GM12873 (cell line): ENCODE data around the gene CDCP2.

Experiments
- TF ChIP-seq, protein P1 (sequence below): IDR thresholded peaks from 2 replicates; pipeline ENCODE4 v1.5.1; 2012; ENCODE audit warnings: low read depth, mild to moderate bottlenecking, moderate library complexity, low read length, control low read depth; ENCODE audit not compliant: insufficient read depth; ENCODE audit errors: missing control alignments

CDCP2 gene

GRCh38 chr1:54094001-54094729 is 58.6 kb downstream of the CDCP2 start:
- TF ChIP-seq, protein P1, sequence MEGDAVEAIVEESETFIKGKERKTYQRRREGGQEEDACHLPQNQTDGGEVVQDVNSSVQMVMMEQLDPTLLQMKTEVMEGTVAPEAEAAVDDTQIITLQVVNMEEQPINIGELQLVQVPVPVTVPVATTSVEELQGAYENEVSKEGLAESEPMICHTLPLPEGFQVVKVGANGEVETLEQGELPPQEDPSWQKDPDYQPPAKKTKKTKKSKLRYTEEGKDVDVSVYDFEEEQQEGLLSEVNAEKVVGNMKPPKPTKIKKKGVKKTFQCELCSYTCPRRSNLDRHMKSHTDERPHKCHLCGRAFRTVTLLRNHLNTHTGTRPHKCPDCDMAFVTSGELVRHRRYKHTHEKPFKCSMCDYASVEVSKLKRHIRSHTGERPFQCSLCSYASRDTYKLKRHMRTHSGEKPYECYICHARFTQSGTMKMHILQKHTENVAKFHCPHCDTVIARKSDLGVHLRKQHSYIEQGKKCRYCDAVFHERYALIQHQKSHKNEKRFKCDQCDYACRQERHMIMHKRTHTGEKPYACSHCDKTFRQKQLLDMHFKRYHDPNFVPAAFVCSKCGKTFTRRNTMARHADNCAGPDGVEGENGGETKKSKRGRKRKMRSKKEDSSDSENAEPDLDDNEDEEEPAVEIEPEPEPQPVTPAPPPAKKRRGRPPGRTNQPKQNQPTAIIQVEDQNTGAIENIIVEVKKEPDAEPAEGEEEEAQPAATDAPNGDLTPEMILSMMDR: no peak

DNA sequence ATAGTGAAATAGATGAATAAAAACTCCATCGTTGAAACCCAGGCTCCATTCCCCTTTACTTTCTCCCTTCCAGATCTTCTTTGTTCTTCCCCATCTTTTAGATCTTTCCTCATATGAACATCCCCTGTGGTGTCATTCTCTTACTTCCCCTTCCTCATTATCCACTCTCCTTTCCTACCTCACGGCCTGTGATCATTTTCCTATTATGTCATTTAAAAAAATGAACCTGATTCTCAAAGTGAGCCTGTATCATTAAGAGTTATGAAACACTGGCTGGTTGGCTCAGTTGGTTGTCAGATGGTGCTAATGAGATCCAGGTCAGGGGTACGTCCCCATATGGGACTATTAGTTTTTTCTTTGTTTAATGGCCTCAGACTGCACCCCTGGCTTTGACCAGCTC is 61.1 kb downstream of the CDCP2 start:
- TF ChIP-seq, protein P1: no peak

GRCh38 chr1:54088385-54088784 is 64.4 kb downstream of the CDCP2 start:
- TF ChIP-seq, protein P1: no peak

DNA sequence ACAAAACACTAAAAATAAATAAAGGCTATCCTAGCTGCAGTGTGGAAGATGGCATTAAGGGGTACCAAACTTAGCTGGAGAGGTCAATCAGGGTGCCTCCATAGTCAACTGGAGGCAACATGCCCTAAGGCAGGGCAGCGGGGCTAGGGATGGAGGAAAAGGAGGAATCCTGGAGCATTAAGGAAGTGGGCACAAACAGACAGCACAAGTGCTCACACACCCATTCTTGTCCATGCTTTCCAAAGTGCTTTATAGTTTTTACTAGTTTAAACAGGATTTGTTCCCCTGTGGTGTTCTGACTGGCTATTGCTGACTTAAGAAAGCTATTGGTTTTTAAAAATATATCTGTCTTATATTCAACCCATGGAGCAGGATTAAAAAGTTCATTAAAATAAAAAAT is 66.0 kb downstream of the CDCP2 start:
- TF ChIP-seq, protein P1: no peak

GRCh38 chr1:54084794-54085193 is 68.0 kb downstream of the CDCP2 start:
- TF ChIP-seq, protein P1: no peak
